GM18870 (cell line): ENCODE data around the gene B4GALNT1.
A peak's percentile ranks its signal among the peaks of the same experiment; 100 is the strongest.
"Not testable (repeated sequence)": the region's sequence is repeated elsewhere in the genome, so short reads cannot be mapped to it uniquely, and the experiment has no call there.

Experiments
- ATAC-seq: cut with Tn5 transposase; IDR thresholded peaks from one replicate; pipeline ENCODE4 v1.9.1; 2021; ENCODE audit warnings: moderate library complexity; ENCODE audit not compliant: unreplicated experiment

Gene B4GALNT1

DNA sequence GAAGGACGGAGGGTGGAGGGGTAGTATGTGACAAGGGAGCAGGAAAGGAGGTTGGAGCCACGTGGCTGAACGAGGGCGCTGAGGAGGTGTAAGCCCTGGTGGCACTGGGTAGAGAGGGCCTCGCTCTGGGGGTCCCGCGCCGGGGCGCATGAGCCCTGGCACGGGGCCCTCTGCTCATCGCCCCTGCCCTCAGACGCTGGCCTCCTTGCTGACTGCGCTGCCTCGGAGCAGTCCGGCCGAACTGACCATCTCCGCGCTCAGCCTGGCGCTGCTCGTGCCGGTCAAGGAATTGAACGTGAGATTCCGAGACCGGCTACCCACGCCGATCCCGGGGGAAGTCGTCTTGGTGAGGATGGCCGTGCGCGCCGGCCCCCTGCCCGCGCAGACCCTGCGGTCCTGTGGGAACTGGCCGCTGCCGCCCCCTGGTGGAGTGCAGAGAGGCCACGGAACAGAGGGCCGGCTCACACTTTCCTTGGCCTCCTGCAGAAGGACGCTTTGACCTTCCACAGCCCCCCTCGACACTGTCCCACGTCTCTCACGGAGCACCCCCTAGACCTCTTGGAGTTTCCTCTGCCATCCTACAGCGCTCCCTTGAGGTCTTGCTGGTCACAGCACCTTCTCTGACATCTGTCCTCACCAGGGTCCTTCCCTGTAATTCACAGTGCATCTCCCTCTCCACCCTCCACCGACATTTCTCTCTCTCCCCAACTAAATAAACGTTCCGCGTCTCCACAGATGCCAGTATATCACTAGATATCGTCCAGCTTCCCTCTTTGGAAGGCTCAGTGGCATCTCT lies 11.3 kb downstream of the B4GALNT1 start:
- no peak for ATAC-seq

DNA sequence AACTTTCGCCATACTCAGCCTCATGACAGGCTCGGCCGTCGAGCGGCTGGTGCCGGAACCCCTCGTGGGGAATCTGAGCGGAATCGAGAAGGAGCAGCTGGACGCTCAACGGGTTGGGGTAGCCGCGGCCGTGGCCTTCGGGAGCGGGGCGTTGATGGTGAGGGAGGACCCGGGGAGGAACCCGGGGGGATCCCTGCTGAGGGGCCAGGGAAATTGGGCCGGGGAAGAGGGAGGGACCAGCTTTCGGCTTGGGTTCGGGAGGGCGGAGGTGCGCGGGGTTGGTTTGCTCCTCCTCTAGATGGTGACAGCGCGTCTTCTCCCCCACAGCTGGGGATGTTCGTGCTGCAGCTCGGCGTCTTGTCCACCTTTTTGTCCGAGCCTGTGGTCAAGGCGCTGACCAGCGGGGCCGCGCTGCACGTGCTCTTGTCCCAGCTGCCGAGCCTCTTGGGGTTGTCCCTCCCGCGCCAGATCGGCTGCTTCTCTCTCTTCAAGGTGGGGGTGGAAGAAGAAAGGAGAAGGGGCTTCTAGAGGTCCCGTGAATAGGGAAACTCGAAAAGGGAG lies 12.0 kb downstream of the B4GALNT1 start:
- ATAC-seq = no peak

DNA sequence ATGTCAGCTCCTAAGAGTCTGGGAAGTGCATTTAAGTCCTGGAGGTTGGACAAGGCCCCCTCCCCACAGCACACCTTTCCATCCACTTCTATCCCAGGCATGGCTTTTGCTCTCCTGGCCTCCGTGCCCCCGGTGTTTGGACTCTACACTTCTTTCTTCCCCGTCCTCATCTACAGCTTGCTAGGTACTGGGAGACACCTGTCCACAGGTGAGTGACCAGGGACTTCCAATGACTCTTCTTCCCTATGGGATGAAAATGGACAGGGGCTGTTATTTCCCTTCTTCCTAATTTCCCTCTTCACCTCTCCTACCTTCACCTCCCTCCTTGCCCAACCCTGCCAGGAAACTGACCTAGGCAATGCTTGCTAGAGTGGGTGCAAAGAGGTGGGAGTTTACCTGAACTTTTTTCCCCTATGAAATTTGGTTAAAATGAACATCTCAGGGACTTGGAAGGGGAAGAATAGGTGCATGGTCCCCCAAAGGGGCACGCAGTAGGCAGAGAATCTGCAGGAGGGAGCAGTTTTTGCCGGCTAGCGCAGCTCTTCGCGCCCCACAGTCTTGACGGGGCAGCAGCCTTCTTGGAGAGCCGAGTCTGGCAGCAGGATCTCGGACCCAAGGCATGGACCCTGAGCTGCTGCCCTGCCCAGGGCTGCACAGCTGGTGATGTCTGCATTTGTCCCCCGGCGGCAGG lies 12.6 kb downstream of the B4GALNT1 start:
- no peak for ATAC-seq

DNA sequence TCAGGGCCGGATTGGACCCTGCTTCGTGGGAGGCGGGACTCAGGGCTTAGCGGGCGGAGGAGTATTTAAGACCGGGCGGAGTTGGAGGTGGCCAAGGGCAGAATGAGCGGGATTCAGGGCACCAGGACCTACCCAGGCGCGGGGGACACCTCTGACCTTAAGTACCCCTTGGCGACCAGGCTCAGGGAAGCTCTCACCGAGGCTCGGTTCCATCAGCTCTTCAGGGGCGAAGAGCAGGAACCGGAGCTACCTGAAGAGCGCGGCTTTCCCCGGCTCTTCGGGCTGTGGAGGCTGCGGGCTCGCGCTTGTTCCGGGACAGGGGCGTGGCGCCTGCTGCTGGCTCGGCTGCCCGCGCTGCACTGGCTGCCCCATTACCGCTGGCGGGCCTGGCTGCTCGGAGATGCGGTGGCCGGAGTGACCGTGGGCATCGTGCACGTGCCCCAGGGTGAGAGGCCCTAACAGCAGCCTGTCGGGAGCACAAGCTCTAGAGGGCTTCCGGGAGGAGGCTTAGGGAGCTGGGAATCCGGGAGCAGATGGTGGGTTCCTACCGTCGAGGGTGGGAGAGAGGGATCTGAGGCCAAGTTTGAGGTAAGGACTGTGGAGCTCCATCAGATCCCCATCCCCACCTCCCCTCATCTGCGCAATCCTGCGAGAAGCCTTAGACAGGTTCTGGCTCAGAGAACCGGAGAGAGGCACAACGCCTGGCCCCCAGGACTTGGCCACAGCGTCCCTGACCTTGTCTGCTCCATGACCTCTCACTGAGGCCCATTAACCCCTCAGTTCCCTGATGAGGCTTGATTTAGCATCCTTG lies 13.4 kb downstream of the B4GALNT1 start:
- ATAC-seq = no peak

DNA sequence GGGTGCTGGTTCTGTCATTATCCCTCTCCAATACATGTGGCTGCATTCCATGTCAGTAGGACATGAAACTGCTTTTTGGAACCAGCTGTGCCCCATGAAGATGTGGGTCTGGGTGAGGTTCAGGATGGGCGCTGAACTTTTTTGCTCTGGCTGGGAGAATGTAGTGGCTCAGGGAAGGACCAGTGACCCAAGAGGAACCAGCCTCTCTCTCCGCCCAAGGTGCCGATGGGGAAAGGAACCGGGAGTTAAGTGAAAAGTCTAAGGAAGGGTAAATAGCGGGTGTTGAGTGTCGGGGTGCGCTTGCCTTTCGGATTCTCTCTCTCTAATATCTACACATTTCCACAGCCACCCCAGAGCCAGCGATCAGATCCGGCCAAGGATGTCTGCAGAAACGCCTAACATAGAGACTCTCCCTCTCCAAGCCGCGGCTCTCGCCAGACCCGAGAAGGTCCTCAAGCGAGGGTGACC lies 14.0 kb downstream of the B4GALNT1 start:
- ATAC-seq = no peak

DNA sequence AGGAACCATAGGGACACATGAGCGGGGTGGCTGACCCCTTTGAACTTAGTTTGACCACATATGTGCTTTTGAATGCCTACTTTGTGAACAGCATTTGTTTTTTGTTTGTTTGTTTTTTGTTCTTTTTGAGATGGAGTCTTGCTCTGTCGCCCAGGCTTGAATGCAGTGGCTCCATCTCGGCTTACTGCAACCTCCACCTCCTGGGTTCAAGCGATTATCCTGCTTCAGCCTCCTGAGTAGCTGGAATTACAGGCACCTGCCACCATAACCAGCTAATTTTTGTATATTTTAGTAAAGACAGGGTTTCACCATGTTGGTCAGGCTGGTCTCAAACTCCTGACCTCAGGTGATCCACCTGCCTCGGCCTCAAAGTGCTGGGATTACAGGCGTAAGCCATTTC lies 14.6 kb downstream of the B4GALNT1 start:
- ATAC-seq = not testable (repeated sequence)

DNA sequence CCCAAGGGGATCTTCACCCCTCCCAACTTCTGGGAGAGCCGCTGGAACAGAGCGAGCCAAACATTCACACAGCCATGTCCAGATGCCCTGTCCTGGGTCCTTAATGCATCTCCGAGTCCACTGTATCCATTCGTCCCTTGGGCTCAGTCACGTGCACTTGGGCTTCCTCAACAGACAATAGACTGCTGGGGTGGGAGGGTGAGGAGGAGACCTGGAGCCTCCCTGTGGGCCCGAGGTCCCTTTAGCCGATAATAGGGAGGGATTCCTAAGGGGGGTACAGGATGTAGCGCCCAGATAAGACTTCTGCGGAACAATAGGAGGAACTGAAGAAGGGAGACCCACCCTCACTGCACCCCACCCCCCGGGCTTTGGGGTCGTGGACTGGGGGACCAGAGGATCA lies 15.1 kb downstream of the B4GALNT1 start:
- ATAC-seq = no peak

DNA sequence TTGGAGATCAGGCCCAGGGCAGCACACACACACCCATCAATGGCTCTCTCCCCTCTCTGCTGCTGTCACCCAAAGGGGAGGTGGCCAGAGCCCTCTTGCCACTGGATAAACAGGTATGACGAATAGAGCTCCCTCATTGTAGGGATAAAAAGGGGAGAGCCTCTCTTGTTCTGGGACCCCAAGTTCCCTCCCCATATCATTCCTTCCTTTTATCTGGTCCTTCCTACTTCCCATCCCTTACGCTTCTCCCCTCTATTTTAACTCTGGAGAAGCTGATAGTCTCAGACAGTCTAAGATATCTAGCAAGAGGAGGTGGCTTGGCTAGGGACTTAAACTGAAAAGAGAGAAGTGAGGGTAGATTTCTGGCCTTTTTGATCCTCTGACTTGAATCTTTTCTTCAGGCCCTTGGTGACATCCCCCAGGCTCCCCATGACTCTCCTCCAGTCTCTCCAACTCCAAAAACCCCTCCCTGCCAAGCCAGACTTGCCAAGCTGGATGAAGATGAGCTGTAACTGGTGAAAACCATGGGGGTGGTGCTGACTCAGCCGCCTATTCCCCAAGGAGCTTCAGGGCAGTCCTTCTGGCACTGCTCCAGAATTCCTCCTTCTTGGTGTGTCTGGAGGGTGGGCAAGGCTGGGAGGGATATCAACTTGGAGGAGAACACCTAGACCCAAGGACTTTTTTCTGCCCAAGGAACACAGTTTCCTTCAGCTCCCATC lies 16.5 kb downstream of the B4GALNT1 start:
- no peak for ATAC-seq

DNA sequence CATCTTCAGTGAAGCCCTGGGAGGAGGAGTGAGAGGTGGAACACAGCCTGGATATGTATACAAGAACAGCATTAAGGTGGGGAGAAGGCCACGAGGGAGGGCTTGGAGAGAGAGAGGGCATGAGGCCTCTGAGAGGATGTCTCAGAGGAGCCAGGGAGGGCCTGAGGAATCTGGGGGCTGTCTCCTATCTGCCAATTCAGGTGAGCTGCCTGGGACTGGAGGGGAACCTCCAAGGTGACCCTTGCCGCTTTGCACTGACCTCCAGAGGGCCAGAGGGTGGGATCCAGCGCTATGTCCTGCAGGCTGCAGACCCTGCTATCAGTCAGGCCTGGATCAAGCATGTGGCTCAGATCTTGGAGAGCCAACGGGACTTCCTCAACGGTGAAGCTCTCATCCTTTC lies 17.4 kb downstream of the B4GALNT1 start:
- ATAC-seq = no peak

DNA sequence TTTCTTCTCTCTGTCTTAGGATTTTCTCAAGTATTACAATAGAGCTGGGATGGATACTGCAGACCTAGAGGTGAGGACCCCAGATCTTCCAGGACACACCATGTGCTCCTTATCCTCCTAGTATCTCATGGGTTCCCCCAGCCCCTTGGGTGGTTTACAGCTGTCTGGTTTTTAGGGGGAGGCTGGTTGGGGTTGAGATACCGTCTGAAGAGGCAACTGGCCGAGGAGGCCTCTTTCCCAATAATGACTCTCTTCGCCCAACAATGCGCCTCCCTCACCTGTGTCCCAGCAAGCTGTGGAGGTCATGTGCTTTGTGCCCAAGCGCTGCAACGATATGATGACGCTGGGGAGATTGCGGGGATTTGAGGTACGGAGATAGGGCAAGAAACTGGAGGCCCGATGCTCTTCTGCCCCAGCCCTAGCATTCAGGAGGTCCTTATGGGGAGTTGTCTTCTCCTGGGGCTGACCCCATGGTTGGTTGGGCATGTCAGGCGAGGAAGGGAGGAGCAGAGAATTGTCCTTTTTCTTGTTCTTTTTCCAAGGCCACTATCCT lies 18.0 kb downstream of the B4GALNT1 start:
- ATAC-seq = no peak

DNA sequence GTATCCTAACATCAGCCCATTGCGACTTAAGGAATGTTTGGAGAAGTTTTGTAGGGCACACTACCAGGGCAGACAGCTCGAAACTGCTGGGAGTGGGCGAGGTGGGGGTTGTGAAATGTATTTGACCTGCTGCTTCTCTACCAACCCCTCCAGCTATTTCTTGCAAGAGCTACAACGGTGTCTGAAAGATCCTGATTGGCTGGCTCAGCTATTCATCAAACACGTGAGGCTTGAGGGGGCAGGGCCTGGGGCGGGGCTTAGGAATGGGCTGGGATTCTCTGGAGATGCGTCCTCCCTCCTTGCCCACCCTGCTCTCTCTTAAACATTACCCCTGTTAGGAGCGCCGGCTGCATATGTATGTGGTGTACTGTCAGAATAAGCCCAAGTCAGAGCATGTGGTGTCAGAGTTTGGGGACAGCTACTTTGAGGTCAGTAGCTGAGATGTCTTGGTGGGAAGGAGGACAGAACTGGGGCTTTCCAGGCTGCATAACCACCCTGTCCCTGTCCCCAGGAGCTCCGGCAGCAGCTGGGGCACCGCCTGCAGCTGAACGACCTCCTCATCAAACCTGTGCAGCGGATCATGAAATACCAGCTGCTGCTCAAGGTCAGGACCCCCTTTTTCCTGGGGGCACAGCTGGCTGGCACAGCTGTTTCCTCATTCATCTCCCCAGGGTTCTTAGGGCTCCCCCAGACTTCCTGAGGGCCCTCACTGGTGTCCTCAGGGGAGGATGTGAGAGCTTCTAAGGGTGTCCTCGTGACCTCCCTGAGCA lies 18.6 kb downstream of the B4GALNT1 start:
- peak; percentile 63 for ATAC-seq

DNA sequence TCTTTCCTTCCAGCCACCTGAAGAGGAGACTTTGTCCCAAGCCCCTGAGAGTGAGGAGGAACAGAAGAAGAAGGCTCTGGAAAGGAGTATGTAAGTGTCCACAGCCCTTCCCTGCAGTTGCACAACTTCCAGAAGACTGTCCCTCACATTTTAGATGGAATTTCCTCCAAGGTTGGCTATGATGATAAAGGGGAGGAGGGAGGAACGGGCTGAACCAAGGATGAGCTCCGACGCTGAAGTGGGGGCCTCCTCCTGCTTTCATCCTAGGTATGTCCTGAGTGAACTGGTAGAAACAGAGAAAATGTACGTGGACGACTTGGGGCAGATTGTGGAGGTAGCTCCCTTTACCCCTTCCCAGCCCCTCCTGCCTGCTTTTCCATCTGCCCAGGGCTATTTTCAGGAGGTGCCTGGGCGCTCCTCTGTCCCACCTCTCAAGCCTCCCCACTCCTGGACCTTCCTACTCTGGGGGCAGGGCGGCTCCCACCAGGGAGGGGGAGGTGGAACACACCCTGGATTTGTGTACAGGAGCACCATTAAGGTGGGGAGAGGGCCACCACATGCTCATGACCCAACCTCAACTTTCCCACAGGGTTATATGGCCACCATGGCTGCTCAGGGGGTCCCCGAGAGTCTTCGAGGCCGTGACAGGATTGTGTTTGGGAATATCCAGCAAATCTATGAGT lies 19.4 kb downstream of the B4GALNT1 start:
- ATAC-seq = no peak

DNA sequence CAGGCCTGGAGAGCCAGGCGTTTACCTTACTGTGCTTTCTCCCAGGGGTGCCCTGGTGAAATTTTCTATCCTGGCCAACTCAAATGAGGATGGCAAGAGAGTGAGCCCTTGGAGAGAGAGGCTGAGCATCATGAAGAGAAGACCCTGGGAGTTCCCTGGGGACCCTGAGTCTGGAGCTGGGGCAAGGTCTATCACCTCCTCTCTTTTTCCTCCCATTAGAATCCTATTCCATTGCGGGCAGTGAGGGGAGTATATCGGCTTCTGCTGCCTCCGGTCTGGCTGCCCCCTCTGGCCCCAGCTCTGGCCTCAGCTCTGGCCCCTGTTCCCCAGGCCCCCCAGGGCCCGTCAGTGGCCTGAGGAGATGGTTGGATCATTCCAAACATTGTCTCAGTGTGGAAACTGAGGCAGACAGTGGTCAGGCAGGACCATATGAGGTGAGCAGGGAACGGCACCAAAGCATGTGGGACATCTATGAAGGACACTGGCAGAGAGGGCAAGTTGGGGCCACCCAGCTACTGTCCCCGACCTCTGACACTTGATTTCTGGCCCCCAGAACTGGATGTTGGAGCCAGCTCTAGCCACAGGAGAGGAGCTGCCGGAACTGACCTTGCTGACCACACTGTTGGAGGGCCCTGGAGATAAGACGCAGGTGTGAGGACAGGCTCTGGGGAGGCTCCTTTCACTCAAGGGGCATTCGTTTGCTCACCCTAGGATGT lies 20.1 kb downstream of the B4GALNT1 start:
- no peak for ATAC-seq

DNA sequence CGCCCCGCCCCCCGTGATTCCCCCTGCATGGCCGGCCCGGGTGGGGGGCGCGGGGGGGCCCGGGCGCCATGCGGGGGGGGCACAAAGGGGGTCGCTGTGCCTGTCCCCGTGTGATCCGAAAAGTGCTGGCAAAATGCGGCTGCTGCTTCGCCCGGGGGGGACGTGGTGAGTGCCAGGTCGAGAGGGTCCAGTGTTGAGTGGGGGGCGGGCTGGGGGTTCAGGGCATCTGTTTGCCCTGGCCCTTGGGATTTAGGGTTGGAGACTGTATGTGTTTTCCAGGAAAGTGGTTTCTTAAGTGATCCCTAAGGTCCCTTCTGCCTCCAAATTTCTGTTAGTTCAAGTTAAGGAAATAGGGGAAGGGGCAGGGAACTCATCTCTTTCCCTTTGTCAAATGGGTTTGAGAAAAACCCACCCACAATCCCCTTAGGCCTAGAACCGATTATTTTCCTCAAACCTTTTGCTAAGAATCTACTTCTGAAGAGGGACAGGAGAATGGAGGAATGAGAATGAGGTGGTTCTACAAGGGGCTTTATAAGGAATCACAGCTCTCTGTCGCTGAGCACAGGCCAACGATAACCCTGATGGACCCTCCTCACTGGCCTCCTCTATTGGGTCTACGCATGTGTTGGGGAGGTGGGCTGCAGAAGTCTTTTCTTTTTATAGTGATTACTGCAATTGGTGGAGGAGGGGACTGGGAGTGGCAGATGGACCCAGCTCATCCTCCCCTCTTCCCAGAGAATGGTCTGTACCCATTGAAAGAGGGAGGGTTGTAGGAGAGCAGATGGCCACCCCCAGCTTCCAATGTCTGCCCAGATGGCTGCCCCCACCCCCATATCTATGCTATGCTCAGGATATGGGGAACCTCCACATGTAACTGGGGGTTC lies 20.9 kb downstream of the B4GALNT1 start:
- ATAC-seq = no peak

DNA sequence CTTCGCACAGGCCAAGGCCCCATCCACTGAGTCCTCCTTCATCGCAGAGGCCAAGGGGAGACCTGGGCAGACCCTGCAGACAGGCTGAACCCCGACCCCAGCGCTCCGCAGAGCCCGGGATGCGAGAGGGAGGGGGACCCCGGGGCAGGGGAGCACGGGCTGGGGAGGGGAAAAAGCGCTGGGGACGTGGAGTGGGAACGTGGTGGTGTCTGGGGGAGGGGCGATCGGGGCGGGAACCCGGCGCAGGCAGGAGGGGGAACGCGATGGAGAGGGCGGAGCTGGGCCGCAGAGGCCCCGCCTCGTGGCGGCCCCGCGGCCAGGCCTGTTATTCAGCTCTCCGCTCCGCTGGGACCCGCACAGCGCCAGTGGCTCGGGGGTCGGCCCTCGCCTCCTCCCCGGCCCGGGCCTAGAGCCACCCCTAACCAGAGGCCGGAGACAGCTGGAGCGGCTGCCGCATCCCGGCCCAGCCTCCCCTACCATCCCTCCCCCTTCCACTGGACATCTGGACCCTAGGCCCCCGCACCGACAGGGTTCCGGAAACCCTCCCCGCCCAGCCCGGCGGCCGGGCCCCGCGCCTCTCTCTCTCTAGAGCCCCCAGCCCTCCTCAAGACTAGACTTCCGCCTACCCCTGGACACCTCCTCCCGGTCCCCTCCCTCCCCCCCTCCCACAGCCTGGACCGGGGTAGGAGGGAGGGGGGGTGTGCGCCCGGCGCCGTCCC lies 21.7 kb downstream of the B4GALNT1 start, which contains the start of gene ARHGEF25:
TSS of gene ARHGEF25 (plus strand) at position 328 of the 719 bp plus-strand sequence. CDS start 460 bp downstream, outside the sequence.
- no peak for ATAC-seq

DNA sequence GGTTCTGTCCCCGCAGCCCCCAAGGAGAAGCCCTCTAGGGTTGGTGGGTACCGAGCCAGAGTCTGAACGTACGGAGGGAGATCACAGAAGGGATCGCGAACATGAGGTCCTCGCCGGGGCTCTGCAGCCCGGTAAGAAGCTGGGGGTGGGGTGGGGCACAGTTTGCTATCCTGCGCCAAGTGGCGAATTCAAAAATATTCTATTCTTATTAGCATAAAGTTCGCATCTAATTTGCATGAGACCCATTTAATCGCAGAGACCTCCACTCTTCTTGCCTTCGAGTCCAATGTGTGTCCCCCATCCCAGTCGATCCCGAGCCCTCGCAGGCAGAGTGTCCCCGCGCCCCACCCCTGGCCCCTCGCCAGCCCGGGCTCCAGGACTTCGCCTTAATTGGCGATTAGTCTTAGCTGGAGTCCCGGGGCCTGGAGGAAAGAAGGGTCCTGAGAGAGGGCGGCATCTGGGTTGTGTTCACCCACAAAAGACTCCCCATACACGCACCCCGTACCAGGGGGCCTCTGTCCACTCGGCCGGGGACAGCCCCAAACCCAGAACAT lies 22.4 kb downstream of the B4GALNT1 start:
- ATAC-seq = no peak
